ENCODE results near the gene IL22RA2. TPM values are rescaled to one million over a fixed set of nuclear protein-coding genes. Genes with fewer than 3 reads are reported as not detected.

Gene IL22RA2
- total RNA-seq, 1 donor from 2014 or later = not detected

DNA sequence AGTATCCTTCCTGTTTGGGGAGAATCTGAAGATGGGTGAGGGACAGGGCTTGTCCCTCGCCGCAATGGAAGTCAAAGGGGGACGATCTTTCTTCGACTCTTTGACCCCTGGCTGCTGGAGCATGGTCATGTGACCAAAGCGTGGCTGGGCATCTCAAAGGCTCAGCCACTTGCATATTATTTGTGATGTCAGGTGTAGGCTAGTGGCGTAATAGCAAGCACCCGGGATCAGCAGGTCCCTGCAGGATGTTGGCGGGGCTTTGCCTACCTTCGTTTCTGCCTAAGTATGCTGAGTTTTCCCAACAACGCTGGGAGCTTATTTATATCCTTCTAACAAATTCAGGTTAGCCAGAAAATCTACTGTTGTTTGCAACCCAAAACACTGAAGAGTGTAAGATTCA, 78.4 kb downstream of the IL22RA2 start:
- DNase-seq = no peak

DNA sequence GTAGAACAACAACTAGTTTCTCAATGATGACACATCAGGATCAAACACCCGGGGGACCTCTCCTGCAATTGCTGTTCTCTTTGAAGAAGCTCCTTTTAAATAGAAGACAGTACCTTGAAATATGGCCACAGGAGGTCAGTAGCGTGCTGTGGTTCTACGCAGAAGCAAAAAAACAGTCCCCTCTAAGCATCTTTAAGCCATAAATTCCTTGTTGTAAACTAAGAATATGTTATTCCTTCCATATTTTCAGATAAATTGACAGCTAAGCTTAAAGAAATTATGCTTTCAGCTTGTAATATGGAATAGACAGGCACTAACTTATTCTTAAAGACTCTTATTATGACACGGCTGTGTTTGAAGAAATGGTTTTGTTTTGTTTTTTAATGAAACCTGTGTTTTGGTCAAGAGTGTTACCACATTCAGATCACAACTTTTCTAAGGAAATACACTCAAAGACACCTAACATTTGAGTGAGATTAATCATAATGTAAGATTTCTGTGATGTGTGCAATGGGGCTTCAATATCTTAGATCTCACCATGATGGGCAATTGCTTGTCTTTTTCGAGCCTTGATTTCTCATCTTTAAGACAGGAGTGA, 78.9 kb downstream of the IL22RA2 start:
- DNase-seq = peak; percentile 16

Other genes starting within 250 kb of the IL22RA2 start
- 0.16 TPM for gene IL20RA, start 128.7 kb downstream of the IL22RA2 start, total RNA-seq
- 72.5 TPM for gene IFNGR1, start 45.7 kb upstream of the IL22RA2 start, total RNA-seq

Data from occipital lobe (tissue), 2 donors.